Astrocyte (in vitro differentiated cells and primary cell): ENCODE results near the gene ENOX1. TPM values are rescaled to one million over a fixed set of nuclear protein-coding genes. Genes with fewer than 3 reads are reported as not detected.

Source experiments
- DNase-seq: peaks from one replicate; pipeline ENCODE4 v3.0.0-alpha.2; 2010; ENCODE audit warnings: low read depth
- FAIRE-seq: peaks from 2 replicates; lab custom pipeline; 2011; peaks lifted over from hg19 to GRCh38; lab: Jason Lieb, UNC
- H2AFZ ChIP-seq: 2 replicates; pipeline ENCODE4 v1.6.0; 2012; ENCODE audit warnings: low read depth, low read length, inconsistent platforms
- H3K27ac ChIP-seq: 2 replicates; pipeline ENCODE4 v1.5.1; 2011; ENCODE audit warnings: low read depth, low read length, inconsistent platforms
- H3K27me3 ChIP-seq: 2 replicates; pipeline ENCODE4 v1.6.0; 2011; ENCODE audit warnings: low read length, inconsistent platforms; ENCODE audit not compliant: insufficient read depth
- H3K36me3 ChIP-seq: 2 replicates; pipeline ENCODE4 v1.5.1; 2011; ENCODE audit warnings: low read length, inconsistent platforms; ENCODE audit not compliant: insufficient read depth
- H3K4me1 ChIP-seq: 2 replicates; pipeline ENCODE4 v1.5.1; 2011; ENCODE audit warnings: low read length, inconsistent platforms; ENCODE audit not compliant: insufficient read depth
- H3K4me2 ChIP-seq: 2 replicates; pipeline ENCODE4 v1.6.0; 2012; ENCODE audit warnings: low read length, inconsistent platforms
- H3K4me3 ChIP-seq: 2 replicates; pipeline ENCODE4 v1.5.1; 2011; ENCODE audit warnings: low read depth, mild to moderate bottlenecking, low read length, inconsistent platforms; ENCODE audit not compliant: insufficient read depth
- H3K79me2 ChIP-seq: 2 replicates; pipeline ENCODE4 v1.6.0; 2012; ENCODE audit warnings: mild to moderate bottlenecking, low read length, inconsistent platforms; ENCODE audit not compliant: insufficient read depth
- H3K9ac ChIP-seq: 2 replicates; pipeline ENCODE4 v1.6.0; 2012; ENCODE audit warnings: mild to moderate bottlenecking, low read length, inconsistent platforms
- H3K9me3 ChIP-seq: 2 replicates; pipeline ENCODE4 v1.5.1; 2012; ENCODE audit warnings: low read depth, mild to moderate bottlenecking, low read length, inconsistent platforms; ENCODE audit not compliant: insufficient read depth
- H4K20me1 ChIP-seq: 2 replicates; pipeline ENCODE4 v1.6.0; 2012; ENCODE audit warnings: low read length, inconsistent platforms; ENCODE audit not compliant: insufficient read depth
- H3K27ac Mint-ChIP-seq: one replicate; pipeline ENCODE4 v1.8.0; 2021; ENCODE audit warnings: mild to moderate bottlenecking, mixed read lengths; ENCODE audit not compliant: unreplicated experiment
- H3K27me3 Mint-ChIP-seq: one replicate; pipeline ENCODE4 v1.8.0; 2021; ENCODE audit warnings: low read depth, mixed read lengths; ENCODE audit not compliant: unreplicated experiment
- H3K36me3 Mint-ChIP-seq: one replicate; pipeline ENCODE4 v1.8.0; 2021; ENCODE audit warnings: low read depth, mixed read lengths; ENCODE audit not compliant: unreplicated experiment
- H3K4me1 Mint-ChIP-seq: one replicate; pipeline ENCODE4 v1.8.0; 2021; ENCODE audit warnings: low read depth, mixed read lengths; ENCODE audit not compliant: unreplicated experiment
- H3K4me3 Mint-ChIP-seq: one replicate; pipeline ENCODE4 v1.8.0; 2021; ENCODE audit warnings: mild to moderate bottlenecking, moderate library complexity, mixed read lengths; ENCODE audit not compliant: unreplicated experiment
- H3K9me3 Mint-ChIP-seq: one replicate; pipeline ENCODE4 v1.8.0; 2021; ENCODE audit warnings: mild to moderate bottlenecking, mixed read lengths; ENCODE audit not compliant: unreplicated experiment
- EZH2 ChIP-seq: IDR thresholded peaks from 2 replicates; pipeline ENCODE4 v1.6.1; 2012; ENCODE audit warnings: mild to moderate bottlenecking, low read length, inconsistent platforms; ENCODE audit not compliant: insufficient read depth
- total RNA-seq: library from RNA; stranded (reverse); gene quantifications from 2 replicates; pipeline ENCODE4 v1.2.1, GENCODE V29; 2021
- TF ChIP-seq, protein P1 (sequence below): IDR thresholded peaks from 2 replicates; pipeline ENCODE4 v1.5.1; 2011; ENCODE audit warnings: low read depth, mild to moderate bottlenecking, inconsistent platforms, low read length, moderate library complexity; ENCODE audit not compliant: insufficient read depth

ENOX1 gene
- total RNA-seq, 1 donor from 2014 or later: 2.3 TPM

DNA sequence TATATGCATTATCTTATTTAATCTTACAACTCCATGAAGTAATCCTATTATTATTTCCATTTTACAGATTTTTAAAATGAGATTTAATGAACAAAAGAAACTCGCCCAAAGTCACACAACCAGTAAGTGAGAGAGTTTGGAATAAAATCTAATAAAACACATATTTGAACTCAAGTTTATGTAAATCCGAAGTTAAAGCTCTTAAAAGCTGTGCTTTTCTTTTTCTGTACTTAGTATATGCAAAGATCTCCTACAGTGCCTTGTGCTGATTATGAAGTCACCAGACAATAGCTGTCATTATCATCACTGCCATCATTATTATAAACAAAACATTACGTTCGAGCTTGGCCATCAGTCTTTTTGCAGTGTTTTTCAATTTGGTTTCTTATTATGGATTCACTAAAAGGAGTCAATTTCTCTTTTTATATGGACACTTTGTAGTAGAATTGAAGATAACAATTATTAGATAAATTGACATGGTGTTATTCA lies 29.7 kb upstream of the ENOX1 start:
- Mint-ChIP-seq H3K36me3 (no peaks in the 10 kb centered on the region), H3K4me1 (peaks cover 22% of the 10 kb centered on the region), H3K27me3 (no peaks in the 10 kb centered on the region), H3K4me3 (no peak overlapping the region), H3K9me3 (peaks cover 4% of the 10 kb centered on the region), H3K27ac (no peak overlapping the region)
- Histone ChIP-seq H3K36me3 (no peaks in the 10 kb centered on the region), H3K4me1 (peaks cover 15% of the 10 kb centered on the region), H3K9me3 (no peaks in the 10 kb centered on the region), H3K4me2 (no peak overlapping the region), H4K20me1 (no peaks in the 10 kb centered on the region), H3K9ac (no peak overlapping the region), H3K27me3 (no peaks in the 10 kb centered on the region), H3K4me3 (no peak overlapping the region), H3K79me2 (no peaks in the 10 kb centered on the region), H2AFZ (no peak overlapping the region), H3K27ac (no peak overlapping the region)
- TF ChIP-seq, protein P1, sequence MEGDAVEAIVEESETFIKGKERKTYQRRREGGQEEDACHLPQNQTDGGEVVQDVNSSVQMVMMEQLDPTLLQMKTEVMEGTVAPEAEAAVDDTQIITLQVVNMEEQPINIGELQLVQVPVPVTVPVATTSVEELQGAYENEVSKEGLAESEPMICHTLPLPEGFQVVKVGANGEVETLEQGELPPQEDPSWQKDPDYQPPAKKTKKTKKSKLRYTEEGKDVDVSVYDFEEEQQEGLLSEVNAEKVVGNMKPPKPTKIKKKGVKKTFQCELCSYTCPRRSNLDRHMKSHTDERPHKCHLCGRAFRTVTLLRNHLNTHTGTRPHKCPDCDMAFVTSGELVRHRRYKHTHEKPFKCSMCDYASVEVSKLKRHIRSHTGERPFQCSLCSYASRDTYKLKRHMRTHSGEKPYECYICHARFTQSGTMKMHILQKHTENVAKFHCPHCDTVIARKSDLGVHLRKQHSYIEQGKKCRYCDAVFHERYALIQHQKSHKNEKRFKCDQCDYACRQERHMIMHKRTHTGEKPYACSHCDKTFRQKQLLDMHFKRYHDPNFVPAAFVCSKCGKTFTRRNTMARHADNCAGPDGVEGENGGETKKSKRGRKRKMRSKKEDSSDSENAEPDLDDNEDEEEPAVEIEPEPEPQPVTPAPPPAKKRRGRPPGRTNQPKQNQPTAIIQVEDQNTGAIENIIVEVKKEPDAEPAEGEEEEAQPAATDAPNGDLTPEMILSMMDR: no peak
- TF ChIP-seq EZH2: no peak
- FAIRE-seq (no peak), DNase-seq (no peak)

DNA sequence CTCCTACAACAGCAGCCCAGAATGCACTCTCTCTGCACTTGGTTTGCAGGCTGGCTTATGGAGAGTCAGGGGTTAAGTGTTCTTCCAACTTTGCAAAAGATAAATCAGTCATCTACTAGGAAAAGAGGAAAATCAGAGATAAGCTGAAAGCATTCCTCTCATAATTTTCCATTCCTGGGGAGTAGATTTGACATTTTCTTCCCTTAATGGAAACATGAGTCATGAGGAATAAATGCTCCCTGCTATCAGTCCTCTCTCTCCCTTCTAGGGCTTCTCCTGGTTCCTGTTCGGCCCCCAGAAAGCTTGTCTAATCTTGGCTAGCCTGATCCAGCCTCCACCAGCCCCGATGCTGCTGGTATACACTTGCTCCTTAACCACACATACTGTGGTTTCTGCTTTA lies 28.4 kb upstream of the ENOX1 start:
- peak overlapping the region; percentile 68 for H2AFZ ChIP-seq
- Mint-ChIP-seq H3K27ac (peak overlapping the region; percentile 91), H3K36me3 (no peaks in the 10 kb centered on the region), H3K9me3 (peaks cover 4% of the 10 kb centered on the region), H3K4me1 (peaks cover 22% of the 10 kb centered on the region), H3K27me3 (peaks cover under 1% of the 10 kb centered on the region), H3K4me3 (no peak overlapping the region)
- peaks cover 15% of the 10 kb centered on the region for H3K4me1 ChIP-seq
- H3K36me3 ChIP-seq: no peaks in the 10 kb centered on the region
- peak overlapping the region; percentile 47 for H3K27ac ChIP-seq
- no peaks in the 10 kb centered on the region for H3K27me3 ChIP-seq
- H3K4me3 ChIP-seq: no peak overlapping the region
- H3K79me2 ChIP-seq: no peaks in the 10 kb centered on the region
- H3K4me2 ChIP-seq: peak overlapping the region; percentile 76
- H3K9me3 ChIP-seq: no peaks in the 10 kb centered on the region
- TF ChIP-seq, protein P1: no peak
- TF ChIP-seq EZH2: no peak
- H3K9ac ChIP-seq: peak overlapping the region; percentile 53
- DNase-seq: peak; percentile 95
- peak; percentile 78 for FAIRE-seq
- no peaks in the 10 kb centered on the region for H4K20me1 ChIP-seq

DNA sequence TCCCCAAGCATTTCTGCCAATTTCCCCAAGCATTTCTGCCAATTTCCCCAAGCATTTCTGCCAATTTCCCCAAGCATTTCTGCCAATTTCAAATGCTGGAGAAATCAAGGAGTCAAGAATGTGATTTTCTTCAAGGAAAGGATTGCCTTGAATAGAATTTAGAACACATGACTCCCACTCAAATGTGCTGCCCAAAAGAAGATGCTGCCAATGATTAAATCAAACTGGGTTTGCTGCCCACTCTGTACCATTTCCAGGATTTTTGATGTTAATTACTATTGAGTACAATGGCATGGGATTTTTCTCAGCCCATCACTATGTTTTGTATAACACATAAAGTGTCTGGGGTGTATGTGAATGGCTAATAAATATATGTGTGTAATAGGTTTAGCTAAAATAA lies 21.9 kb upstream of the ENOX1 start:
- H4K20me1 ChIP-seq: no peaks in the 10 kb centered on the region
- H3K9ac ChIP-seq: no peak overlapping the region
- DNase-seq: no peak
- H3K4me3 Mint-ChIP-seq: no peak overlapping the region
- H3K4me1 ChIP-seq: peaks cover 6% of the 10 kb centered on the region
- no peak overlapping the region for H2AFZ ChIP-seq
- no peak overlapping the region for H3K27ac Mint-ChIP-seq
- no peak overlapping the region for H3K4me2 ChIP-seq
- H3K9me3 ChIP-seq: no peaks in the 10 kb centered on the region
- no peaks in the 10 kb centered on the region for H3K36me3 Mint-ChIP-seq
- no peaks in the 10 kb centered on the region for H3K9me3 Mint-ChIP-seq
- no peak for FAIRE-seq
- H3K27me3 Mint-ChIP-seq: peaks cover 2% of the 10 kb centered on the region
- TF ChIP-seq EZH2: no peak
- TF ChIP-seq, protein P1: no peak
- peaks cover 6% of the 10 kb centered on the region for H3K4me1 Mint-ChIP-seq
- peaks cover 4% of the 10 kb centered on the region for H3K27me3 ChIP-seq
- no peaks in the 10 kb centered on the region for H3K36me3 ChIP-seq
- no peak overlapping the region for H3K27ac ChIP-seq
- no peaks in the 10 kb centered on the region for H3K79me2 ChIP-seq
- H3K4me3 ChIP-seq: no peak overlapping the region
